Measurements from ENCODE around the gene KIF18B.
A peak's percentile ranks its signal among the peaks of the same experiment; 100 is the strongest.

Gene KIF18B

GRCh38 chr17:44933824-44934744 lies 13.5 kb downstream of the KIF18B start:
- DNase-seq, result no peak

- DNase-seq, result no peak
These were observed 14.8 kb downstream of the KIF18B start for GRCh38 chr17:44932787-44933097.

GRCh38 chr17:44932096-44932786 lies 15.3 kb downstream of the KIF18B start:
- DNase-seq, result no peak

GRCh38 chr17:44931376-44931775 lies 16.2 kb downstream of the KIF18B start:
- no peak for DNase-seq

GRCh38 chr17:44930667-44931066 lies 16.9 kb downstream of the KIF18B start:
- DNase-seq, result no peak

- no peak for DNase-seq
These were observed 18.4 kb downstream of the KIF18B start for GRCh38 chr17:44928950-44929720.

GRCh38 chr17:44928136-44928535 lies 19.4 kb downstream of the KIF18B start:
- DNase-seq, result no peak

GRCh38 chr17:44927696-44928095 lies 19.9 kb downstream of the KIF18B start:
- no peak for DNase-seq

- DNase-seq, result no peak
These were observed 20.6 kb downstream of the KIF18B start for GRCh38 chr17:44926821-44927525.

GRCh38 chr17:44925731-44926697 lies 21.6 kb downstream of the KIF18B start:
- DNase-seq, result no peak

GRCh38 chr17:44924107-44924544 lies 23.4 kb downstream of the KIF18B start:
- no peak for DNase-seq

- no peak for DNase-seq
These were observed 24.7 kb downstream of the KIF18B start for GRCh38 chr17:44922746-44923470.

GRCh38 chr17:44922136-44922535 lies 25.4 kb downstream of the KIF18B start:
- DNase-seq, result no peak

- no peak for DNase-seq
These were observed 26.3 kb downstream of the KIF18B start for GRCh38 chr17:44921122-44921882.

- no peak for DNase-seq
These were observed 27.0 kb downstream of the KIF18B start for GRCh38 chr17:44920565-44920940.

GRCh38 chr17:44919885-44920564 lies 27.5 kb downstream of the KIF18B start:
- peak; percentile 22 for DNase-seq

- no peak for DNase-seq
These were observed 28.2 kb downstream of the KIF18B start for GRCh38 chr17:44919411-44919810.

GRCh38 chr17:44918006-44918405 lies 29.6 kb downstream of the KIF18B start:
- DNase-seq, result no peak

- no peak for DNase-seq
These were observed 30.1 kb downstream of the KIF18B start for GRCh38 chr17:44917456-44917855.

Data from GOT3 (cell line).